Activated T-cell treated with anti-CD3 and anti-CD28 coated beads, Interleukin-2, amount 50 U/mL, for 72 hours (primary cell): ENCODE data around the gene PIWIL4. TPM values are rescaled to one million over a fixed set of nuclear protein-coding genes. Genes with fewer than 3 reads are reported as not detected.

Experiments
- ATAC-seq, 2 donors: fragments of 150-1000 bp; cut with Tn5 transposase; replicated peaks in 1 of 2; 2 replicates each; pipeline ENCODE4 v1.10.0; 2021; ENCODE audit warnings: moderate library complexity in 2 of 2, mild to moderate bottlenecking in 1 of 2
- DNase-seq, 2 donors: peaks; one replicate each; pipeline ENCODE4 v3.0.0; 2021 to 2022; ENCODE audit warnings: mixed read lengths in 1 of 2
- H3K27ac Mint-ChIP-seq: one replicate; pipeline ENCODE4 v1.8.0; 2022; ENCODE audit warnings: mild to moderate bottlenecking, moderate library complexity, mixed read lengths
- H3K27me3 Mint-ChIP-seq: one replicate; pipeline ENCODE4 v1.8.0; 2022; ENCODE audit warnings: low read depth, mixed read lengths
- H3K36me3 Mint-ChIP-seq, 2 donors: one replicate each; pipeline ENCODE4 v1.8.0; 2022; ENCODE audit warnings: mixed read lengths in 2 of 2, mild to moderate bottlenecking in 1 of 2; ENCODE audit not compliant: insufficient read depth in 2 of 2
- H3K4me1 Mint-ChIP-seq: one replicate; pipeline ENCODE4 v1.8.0; 2022; ENCODE audit warnings: low read depth, mixed read lengths
- H3K4me3 Mint-ChIP-seq, 2 donors: one replicate each; pipeline ENCODE4 v1.8.0; 2022; ENCODE audit warnings: mild to moderate bottlenecking in 2 of 2, mixed read lengths in 2 of 2, moderate library complexity in 2 of 2
- H3K9me3 Mint-ChIP-seq, 2 donors: one replicate each; pipeline ENCODE4 v1.8.0; 2022; ENCODE audit warnings: mixed read lengths in 2 of 2
- total RNA-seq, 2 donors: library from RNA; stranded (reverse); gene quantifications; one replicate each; pipeline ENCODE4 v1.2.3, GENCODE V29; 2022

The PIWIL4 gene
- total RNA-seq, 2 donors from 2014 or later: 1.1 to 1.6 TPM

DNA sequence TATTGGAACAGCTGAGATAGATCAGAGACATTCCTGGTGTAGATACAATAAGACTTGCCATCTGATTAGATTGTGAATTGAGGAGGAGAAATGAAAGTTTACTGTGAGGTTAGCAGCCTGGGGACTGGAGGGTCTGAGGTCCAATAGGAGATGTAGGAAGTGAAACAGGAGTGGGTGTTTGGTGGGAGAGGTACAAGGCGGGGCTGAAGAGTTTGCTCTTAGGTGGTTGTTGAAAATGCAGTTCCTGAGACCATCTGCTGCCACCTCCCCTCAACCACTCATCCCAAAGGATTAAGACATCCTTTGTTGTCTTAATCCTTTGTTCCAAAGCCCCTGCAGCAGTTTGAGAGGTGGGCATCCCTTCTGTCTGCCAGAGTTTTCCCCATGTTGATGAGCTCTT is 14.8 kb downstream of the PIWIL4 start:
- ATAC-seq (no peak), DNase-seq (no peak)
- Mint-ChIP-seq H3K27me3 (no peaks in the 10 kb centered on the region), H3K9me3 (no peaks in the 10 kb centered on the region), H3K4me3 (no peak overlapping the region), H3K4me1 (no peaks in the 10 kb centered on the region), H3K27ac (peak overlapping the region; percentile 36), H3K36me3 (no peaks in the 10 kb centered on the region)

DNA sequence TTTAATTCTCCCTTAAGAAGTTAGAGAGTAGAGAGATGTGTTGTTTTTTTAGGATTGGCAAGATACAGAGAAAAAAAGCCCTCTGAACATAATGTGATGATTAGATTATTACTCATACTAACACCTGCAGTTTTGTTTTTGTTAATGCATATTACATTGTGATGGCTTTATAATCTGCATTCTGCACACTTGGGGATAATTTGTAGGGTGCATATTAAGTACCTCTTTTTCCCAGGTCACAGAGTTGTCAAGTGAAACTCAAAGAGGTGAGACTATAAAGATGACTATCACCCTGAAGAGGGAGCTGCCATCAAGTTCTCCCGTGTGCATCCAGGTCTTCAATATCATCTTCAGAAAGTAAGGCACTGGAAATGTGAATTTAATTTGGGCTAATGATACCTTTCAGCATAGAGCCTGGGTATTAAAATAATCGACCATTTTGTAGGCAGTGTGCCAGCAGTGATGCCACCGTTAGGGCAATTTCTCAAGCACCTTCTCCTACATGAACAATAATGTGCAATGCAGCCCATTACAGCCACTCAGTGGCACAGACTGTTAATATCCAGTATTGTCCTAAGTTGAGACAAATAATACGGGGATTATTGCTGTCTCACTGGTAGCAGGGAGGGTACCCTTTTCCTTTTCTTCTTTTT is 16.2 kb downstream of the PIWIL4 start:
- Mint-ChIP-seq H3K4me3 (no peak overlapping the region), H3K27ac (no peak overlapping the region), H3K4me1 (no peaks in the 10 kb centered on the region), H3K36me3 (no peaks in the 10 kb centered on the region), H3K9me3 (no peaks in the 10 kb centered on the region), H3K27me3 (no peaks in the 10 kb centered on the region)
- ATAC-seq (no peak), DNase-seq (no peak)

DNA sequence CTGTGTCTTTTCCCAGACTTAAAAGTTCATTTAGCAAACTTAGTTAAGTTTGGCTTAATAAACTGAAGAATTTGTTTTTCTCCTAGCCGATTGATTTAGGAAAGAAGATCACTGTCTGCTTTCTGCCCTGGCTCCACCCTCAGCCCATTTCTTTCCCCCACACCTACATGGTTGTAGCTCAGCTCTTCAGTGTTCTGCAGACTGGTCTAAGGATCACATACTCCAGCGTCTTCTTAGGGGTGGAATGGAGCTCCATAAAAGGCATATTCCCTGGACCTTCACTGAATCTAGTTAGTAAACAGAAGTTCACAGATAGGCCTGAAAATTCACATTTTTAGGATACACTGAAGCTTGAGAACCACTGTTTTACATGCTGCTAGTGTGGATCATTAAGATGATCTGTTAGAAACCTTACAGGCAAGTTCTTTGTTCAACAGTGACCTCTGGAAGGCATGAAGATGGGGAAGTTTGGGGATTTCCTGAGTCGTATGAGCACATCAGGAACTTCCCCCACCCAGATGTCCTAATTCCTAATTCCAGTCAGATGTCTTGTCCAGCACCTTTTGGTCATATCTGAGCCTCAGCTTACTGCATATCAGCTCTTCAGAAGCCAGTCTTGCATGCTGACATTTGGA is 16.8 kb downstream of the PIWIL4 start:
- H3K36me3 Mint-ChIP-seq: no peaks in the 10 kb centered on the region
- peak overlapping the region; percentile 11 for H3K27ac Mint-ChIP-seq
- H3K4me3 Mint-ChIP-seq: no peak overlapping the region
- no peaks in the 10 kb centered on the region for H3K27me3 Mint-ChIP-seq
- no peaks in the 10 kb centered on the region for H3K9me3 Mint-ChIP-seq
- no peaks in the 10 kb centered on the region for H3K4me1 Mint-ChIP-seq
- no peak for ATAC-seq
- DNase-seq: no peak

DNA sequence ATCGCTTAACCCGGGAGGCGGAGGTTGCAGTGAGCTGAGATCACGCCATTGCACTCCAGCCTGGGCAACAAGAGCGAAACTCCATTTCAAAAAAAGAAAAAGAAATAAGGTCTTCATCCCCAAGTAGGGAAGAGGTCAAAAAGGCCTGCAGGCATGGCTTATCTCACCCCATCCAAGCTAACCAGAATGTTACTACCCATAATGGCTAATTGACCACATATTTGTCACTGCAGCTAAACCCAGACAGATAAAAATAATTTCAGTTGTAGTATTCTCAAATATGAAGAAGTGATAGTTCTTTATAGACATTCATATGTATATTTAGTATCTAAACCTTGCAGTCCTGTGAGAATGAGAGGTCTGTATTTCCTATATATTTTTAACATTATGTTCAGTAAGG is 17.8 kb downstream of the PIWIL4 start:
- Mint-ChIP-seq H3K4me3 (no peak overlapping the region), H3K27me3 (no peaks in the 10 kb centered on the region), H3K27ac (no peak overlapping the region), H3K9me3 (no peaks in the 10 kb centered on the region), H3K36me3 (no peaks in the 10 kb centered on the region), H3K4me1 (no peaks in the 10 kb centered on the region)
- DNase-seq (no peak), ATAC-seq (no peak)

DNA sequence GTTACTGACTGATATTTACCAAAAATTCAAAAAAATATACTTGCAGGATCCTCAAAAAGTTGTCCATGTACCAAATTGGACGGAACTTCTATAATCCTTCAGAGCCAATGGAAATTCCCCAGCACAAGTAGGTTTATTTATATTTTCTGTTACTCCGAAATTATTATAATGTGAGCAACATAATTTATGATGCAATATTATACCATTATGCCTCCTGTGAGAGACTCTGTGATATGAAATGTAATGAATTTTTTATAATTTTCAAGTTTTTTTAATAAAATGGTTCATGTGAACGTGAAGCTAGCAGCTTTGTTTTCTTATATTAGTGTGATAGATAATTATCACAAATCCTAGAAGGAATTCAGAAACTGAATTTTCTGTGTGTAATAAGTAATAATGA is 18.2 kb downstream of the PIWIL4 start:
- Mint-ChIP-seq H3K4me1 (no peaks in the 10 kb centered on the region), H3K27ac (no peak overlapping the region), H3K36me3 (no peaks in the 10 kb centered on the region), H3K9me3 (no peaks in the 10 kb centered on the region), H3K27me3 (no peaks in the 10 kb centered on the region), H3K4me3 (no peak overlapping the region)
- no peak for ATAC-seq
- DNase-seq: no peak

DNA sequence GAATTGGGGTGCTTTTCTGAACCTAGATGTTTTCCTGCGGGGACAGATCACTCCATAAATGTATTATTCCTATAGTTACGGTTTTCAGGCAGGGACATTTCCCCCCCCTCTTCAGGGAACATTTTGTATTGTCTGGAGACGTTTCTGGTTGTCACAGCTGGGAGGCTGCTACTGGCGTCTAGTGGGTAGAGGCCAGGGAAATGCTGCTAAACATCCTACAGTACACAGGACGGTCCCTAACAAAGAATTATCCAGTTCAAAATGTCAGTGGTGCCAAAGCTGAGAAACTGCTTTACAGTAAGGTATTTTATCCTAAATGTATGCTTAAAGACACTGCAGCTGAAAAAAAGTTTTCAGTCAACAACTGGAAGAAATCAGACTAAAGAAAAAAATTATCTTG is 19.4 kb downstream of the PIWIL4 start:
- Mint-ChIP-seq H3K4me1 (no peaks in the 10 kb centered on the region), H3K27ac (no peak overlapping the region), H3K27me3 (no peaks in the 10 kb centered on the region), H3K9me3 (no peaks in the 10 kb centered on the region), H3K4me3 (no peak overlapping the region), H3K36me3 (no peaks in the 10 kb centered on the region)
- ATAC-seq (no peak), DNase-seq (no peak)

DNA sequence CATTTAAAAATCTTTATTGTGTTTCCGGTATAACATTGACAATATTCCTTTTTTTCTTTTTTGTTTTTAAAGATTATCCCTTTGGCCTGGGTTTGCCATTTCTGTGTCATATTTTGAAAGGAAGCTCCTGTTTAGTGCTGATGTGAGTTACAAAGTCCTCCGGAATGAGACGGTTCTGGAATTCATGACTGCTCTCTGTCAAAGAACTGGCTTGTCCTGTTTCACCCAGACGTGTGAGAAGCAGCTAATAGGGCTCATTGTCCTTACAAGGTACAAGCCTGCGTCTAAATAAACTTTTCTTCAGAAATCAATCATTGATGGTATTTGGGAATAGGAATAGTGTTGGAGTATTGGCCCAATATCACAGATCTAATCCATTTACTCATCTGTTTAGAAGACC is 19.8 kb downstream of the PIWIL4 start:
- H3K27ac Mint-ChIP-seq: no peak overlapping the region
- ATAC-seq: no peak
- H3K36me3 Mint-ChIP-seq: no peaks in the 10 kb centered on the region
- no peak for DNase-seq
- H3K4me3 Mint-ChIP-seq: no peak overlapping the region
- H3K4me1 Mint-ChIP-seq: no peaks in the 10 kb centered on the region
- H3K9me3 Mint-ChIP-seq: no peaks in the 10 kb centered on the region
- H3K27me3 Mint-ChIP-seq: no peaks in the 10 kb centered on the region

DNA sequence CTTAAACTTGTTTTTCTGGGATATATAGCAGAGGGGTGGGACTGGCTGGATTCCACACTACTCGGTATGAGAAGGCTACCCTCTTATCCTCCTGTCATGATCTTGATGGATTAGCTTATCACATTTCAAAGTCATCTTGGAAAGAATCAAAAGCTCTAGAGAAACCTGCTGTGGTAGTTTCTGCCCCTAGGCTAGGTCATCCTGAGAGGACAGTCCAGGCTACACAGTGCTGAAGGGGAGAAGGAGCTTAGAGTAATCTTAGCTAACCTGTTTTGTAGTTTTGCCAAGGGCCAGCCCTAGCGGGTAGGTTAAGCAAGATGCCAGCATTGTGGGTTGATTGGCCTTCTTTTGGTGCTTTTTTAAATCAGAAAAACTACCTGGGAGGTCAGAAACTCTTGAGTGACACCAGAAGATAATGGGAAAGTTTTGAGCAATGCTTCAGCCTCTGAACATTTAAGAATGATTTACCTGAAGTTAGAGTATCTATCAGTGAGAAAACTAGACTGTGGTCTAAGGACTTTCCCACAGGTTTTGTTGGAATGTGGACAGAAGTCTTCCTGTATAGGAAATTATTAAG is 21.3 kb downstream of the PIWIL4 start:
- H3K9me3 Mint-ChIP-seq: no peaks in the 10 kb centered on the region
- H3K27ac Mint-ChIP-seq: no peak overlapping the region
- no peaks in the 10 kb centered on the region for H3K36me3 Mint-ChIP-seq
- ATAC-seq: no peak
- H3K4me1 Mint-ChIP-seq: no peaks in the 10 kb centered on the region
- no peak for DNase-seq
- no peaks in the 10 kb centered on the region for H3K27me3 Mint-ChIP-seq
- no peak overlapping the region for H3K4me3 Mint-ChIP-seq

DNA sequence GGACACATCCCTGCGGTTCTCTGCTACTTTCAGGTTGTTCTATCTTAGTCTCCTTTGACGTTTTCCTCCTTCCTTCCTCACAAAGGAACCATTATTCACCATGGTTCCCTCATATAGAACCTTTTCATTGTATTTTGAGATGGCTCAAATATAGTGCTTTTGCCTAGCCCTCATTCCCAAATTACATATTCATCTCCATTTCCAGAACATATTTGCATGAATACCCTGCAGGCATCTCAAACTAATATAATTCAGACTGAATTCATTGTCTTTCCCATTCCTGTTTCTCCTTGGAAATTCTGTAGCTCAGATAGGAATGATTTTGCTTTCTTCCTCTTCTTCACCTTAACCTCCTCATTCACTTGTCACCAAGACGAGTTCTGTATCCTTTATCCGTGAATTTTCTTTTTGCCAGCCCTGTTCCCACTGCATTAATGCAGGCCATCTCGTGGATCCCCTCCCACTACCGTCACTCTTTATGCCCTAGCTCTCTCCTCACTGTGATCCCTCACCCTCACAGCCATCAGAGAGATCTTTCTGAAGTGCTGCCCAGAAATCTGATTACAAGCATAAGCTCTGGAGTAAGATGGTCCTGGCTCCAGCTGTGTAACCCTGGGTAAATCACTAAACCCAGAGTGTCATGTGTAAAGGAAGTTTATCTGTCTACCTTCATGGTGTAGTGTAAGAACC is 23.3 kb downstream of the PIWIL4 start:
- ATAC-seq (no peak), DNase-seq (no peak)
- H3K4me1 Mint-ChIP-seq: no peaks in the 10 kb centered on the region
- no peaks in the 10 kb centered on the region for H3K9me3 Mint-ChIP-seq
- no peaks in the 10 kb centered on the region for H3K27me3 Mint-ChIP-seq
- no peaks in the 10 kb centered on the region for H3K36me3 Mint-ChIP-seq
- H3K4me3 Mint-ChIP-seq: no peak overlapping the region
- H3K27ac Mint-ChIP-seq: no peak overlapping the region

DNA sequence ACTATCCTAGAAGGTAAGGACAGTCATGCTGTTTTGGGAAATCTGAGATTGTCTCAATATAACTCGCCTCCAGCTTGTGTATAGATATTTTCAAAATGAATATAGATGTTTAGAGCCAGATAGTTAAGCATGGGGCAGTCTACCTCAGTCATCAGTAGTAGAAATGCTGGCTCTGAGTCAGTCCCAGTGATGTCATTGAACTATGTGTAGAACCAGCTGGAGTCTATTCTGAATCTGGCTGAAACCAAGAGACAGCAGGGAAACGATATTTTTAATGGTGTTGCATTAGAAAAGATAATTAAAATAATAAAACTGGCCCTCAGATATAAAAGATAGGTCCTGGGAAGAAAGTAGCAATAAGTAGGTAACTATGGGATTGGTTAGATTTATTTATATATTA is 25.9 kb downstream of the PIWIL4 start:
- no peak for ATAC-seq
- no peaks in the 10 kb centered on the region for H3K9me3 Mint-ChIP-seq
- H3K27ac Mint-ChIP-seq: no peak overlapping the region

DNA sequence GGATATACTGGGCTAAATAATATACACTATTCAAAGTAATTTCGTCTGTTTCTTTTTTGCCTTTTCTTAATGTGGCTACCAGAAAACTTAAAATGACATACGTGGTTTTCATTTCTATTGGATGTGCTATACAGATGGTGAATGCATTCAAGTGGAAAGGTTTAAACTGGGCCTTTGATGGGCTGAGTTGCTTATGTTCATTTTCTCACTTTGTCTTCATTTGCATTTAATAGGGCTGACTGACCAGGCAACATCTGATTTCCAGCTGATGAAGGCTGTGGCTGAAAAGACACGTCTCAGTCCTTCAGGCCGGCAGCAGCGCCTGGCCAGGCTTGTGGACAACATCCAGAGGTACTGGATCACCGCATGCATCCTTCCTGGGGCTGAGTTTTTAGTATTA is 27.9 kb downstream of the PIWIL4 start:
- H3K4me3 Mint-ChIP-seq: no peak overlapping the region

More for the DNA sequence above, 25.9 kb downstream of the PIWIL4 start:
- H3K27me3 Mint-ChIP-seq: no peaks in the 10 kb centered on the region
- no peak overlapping the region for H3K4me3 Mint-ChIP-seq
- H3K4me1 Mint-ChIP-seq: no peaks in the 10 kb centered on the region
- no peak for DNase-seq
- no peaks in the 10 kb centered on the region for H3K36me3 Mint-ChIP-seq

DNA sequence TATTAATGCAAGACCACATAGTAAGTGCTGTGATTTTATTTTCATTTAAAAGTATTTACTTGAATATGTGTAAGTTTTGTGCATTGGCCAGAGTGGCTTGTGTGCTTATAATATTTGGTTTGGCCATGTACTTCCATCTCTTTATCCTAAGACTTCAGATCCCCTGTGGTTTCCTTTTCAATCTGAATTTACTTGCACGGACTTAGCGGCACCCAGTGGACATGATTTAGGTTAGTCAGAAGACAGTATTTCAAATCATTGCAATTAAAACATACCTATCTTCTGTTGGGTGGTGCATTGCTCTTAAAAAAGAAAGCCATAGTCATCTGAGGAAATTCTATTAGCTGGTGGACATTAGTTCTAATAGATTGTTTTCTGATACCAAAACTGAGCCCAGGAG is 30.7 kb downstream of the PIWIL4 start:
- Mint-ChIP-seq H3K4me1 (no peaks in the 10 kb centered on the region), H3K36me3 (no peaks in the 10 kb centered on the region), H3K27ac (no peak overlapping the region), H3K4me3 (no peak overlapping the region), H3K27me3 (no peaks in the 10 kb centered on the region), H3K9me3 (no peaks in the 10 kb centered on the region)
- no peak for DNase-seq
- ATAC-seq: no peak

More for the DNA sequence above, 27.9 kb downstream of the PIWIL4 start:
- H3K4me1 Mint-ChIP-seq: no peaks in the 10 kb centered on the region
- DNase-seq: no peak
- ATAC-seq: no peak
- no peaks in the 10 kb centered on the region for H3K27me3 Mint-ChIP-seq
- no peaks in the 10 kb centered on the region for H3K9me3 Mint-ChIP-seq
- H3K27ac Mint-ChIP-seq: no peak overlapping the region
- no peaks in the 10 kb centered on the region for H3K36me3 Mint-ChIP-seq

DNA sequence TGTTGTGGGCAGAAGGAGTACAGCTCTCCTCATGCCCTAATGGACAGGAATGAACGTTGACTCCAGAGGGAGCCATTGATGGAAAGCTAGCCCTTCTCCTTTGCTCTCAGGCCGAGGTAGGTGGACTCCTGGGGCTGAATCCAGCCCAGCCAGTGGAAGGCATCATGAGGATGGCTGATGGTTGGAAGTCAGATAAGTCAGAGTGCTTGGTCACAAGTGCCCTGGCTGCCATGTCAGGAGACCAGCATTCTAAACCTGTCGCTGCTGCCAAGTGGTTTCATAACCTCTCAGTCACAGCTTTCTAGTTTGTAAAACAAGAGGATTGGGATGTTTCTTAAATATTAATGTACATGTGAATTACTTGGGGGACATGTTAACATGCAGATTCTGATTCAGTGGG is 32.3 kb downstream of the PIWIL4 start:
- no peaks in the 10 kb centered on the region for H3K36me3 Mint-ChIP-seq
- H3K4me3 Mint-ChIP-seq: no peak overlapping the region
- no peaks in the 10 kb centered on the region for H3K4me1 Mint-ChIP-seq
- no peak for DNase-seq
- no peaks in the 10 kb centered on the region for H3K27me3 Mint-ChIP-seq
- H3K27ac Mint-ChIP-seq: no peak overlapping the region
- no peak for ATAC-seq
- H3K9me3 Mint-ChIP-seq: no peaks in the 10 kb centered on the region
